H1 (cell line): ENCODE data around the gene RNFT2. TPM values are rescaled to one million over a fixed set of nuclear protein-coding genes. Genes with fewer than 3 reads are reported as not detected.

ENCODE experiments used
- CTCF ChIA-PET: fragments of 300-600 bp; sonication (Branson Sonifier 250); formaldehyde crosslinking; loops from one replicate; lab custom pipeline; 2021; ENCODE audit not compliant: partially characterized antibody; lab: Charles Lee
- POLR2A ChIA-PET: fragments of 300-600 bp; sonication (Branson Sonifier 250); formaldehyde crosslinking; loops from one replicate; lab custom pipeline; 2021; ENCODE audit warnings: inconsistent platforms; ENCODE audit not compliant: partially characterized antibody; lab: Charles Lee
- DNase-seq, 2 experiments: peaks; one replicate each; pipeline versions ENCODE4 v3.0.0 to v3.0.0-alpha.2; 2010 to 2022; ENCODE audit warnings: low spot score in 2 of 2, low read depth in 1 of 2, mixed read lengths in 1 of 2
- FAIRE-seq: peaks from 2 replicates; lab custom pipeline; 2011; peaks lifted over from hg19 to GRCh38; lab: Jason Lieb, UNC
- H2AFZ ChIP-seq: 2 replicates; pipeline ENCODE4 v1.8.1; 2012; ENCODE audit warnings: low read length, inconsistent platforms
- H2AK5ac ChIP-seq: 2 replicates; pipeline ENCODE4 v1.6.1; 2013; ENCODE audit warnings: low read depth, low read length
- H2BK120ac ChIP-seq: replicated peaks from 2 replicates; pipeline ENCODE3; 2013; ENCODE audit warnings: low read depth, low read length, inconsistent platforms
- H2BK12ac ChIP-seq: 2 replicates; pipeline ENCODE4 v1.6.1; 2013; ENCODE audit warnings: low read depth, low read length
- H2BK15ac ChIP-seq: 2 replicates; pipeline ENCODE4 v1.6.1; 2013; ENCODE audit warnings: low read length
- H2BK20ac ChIP-seq: 2 replicates; pipeline ENCODE4 v1.6.1; 2013; ENCODE audit warnings: low read length
- H2BK5ac ChIP-seq: 2 replicates; pipeline ENCODE4 v1.6.1; 2013; ENCODE audit warnings: low read depth, low read length
- H3K14ac ChIP-seq: 2 replicates; pipeline ENCODE4 v1.6.1; 2013; ENCODE audit warnings: inconsistent platforms; ENCODE audit not compliant: insufficient read length
- H3K18ac ChIP-seq: 2 replicates; pipeline ENCODE4 v1.6.1; 2013; ENCODE audit warnings: low read length; ENCODE audit errors: extremely low read depth
- H3K23ac ChIP-seq: 2 replicates; pipeline ENCODE4 v1.6.1; 2013; ENCODE audit warnings: inconsistent platforms; ENCODE audit not compliant: insufficient read length
- H3K23me2 ChIP-seq: 2 replicates; pipeline ENCODE4 v1.6.1; 2013; ENCODE audit warnings: low read depth, low read length
- H3K27ac ChIP-seq: 2 replicates; pipeline ENCODE4 v1.6.1; 2011; ENCODE audit warnings: low read depth, low read length, inconsistent platforms
- H3K27me3 ChIP-seq, 4 experiments: replicated peaks in 1 of 4; 1 replicate in 1 of 4; 2 replicates in 3 of 4; pipeline versions ENCODE4 v1.6.1 to v1.8.1; 2011 to 2013; ENCODE audit warnings: low read length in 3 of 4, mild to moderate bottlenecking in 3 of 4, inconsistent platforms in 2 of 4, mixed read lengths in 2 of 4, moderate library complexity in 1 of 4; ENCODE audit not compliant: control insufficient read depth in 3 of 4, insufficient read depth in 3 of 4; ENCODE audit errors: extremely low read depth in 1 of 4
- H3K36me3 ChIP-seq, 4 experiments: 2 replicates each; pipeline versions ENCODE4 v1.6.1 to v1.8.1; 2011 to 2013; ENCODE audit warnings: mild to moderate bottlenecking in 4 of 4, low read length in 3 of 4, moderate library complexity in 2 of 4, control low read depth in 1 of 4, inconsistent platforms in 1 of 4; ENCODE audit not compliant: insufficient read depth in 4 of 4, control insufficient read depth in 2 of 4
- H3K4ac ChIP-seq: replicated peaks from 2 replicates; pipeline ENCODE3; 2013; ENCODE audit warnings: low read length, low read depth, mixed read lengths, inconsistent platforms; ENCODE audit not compliant: insufficient read length
- H3K4me1 ChIP-seq, 4 experiments: replicated peaks in 1 of 4; 1 replicate in 1 of 4; 2 replicates in 3 of 4; pipeline versions ENCODE4 v1.6.1 to v1.8.1; 2011 to 2013; ENCODE audit warnings: low read length in 3 of 4, inconsistent platforms in 2 of 4, mixed read lengths in 1 of 4; ENCODE audit not compliant: insufficient read depth in 4 of 4, control insufficient read depth in 3 of 4
- H3K4me2 ChIP-seq, 2 experiments: 2 replicates each; pipeline versions ENCODE4 v1.6.1 to v1.8.1; 2011 to 2013; ENCODE audit warnings: low read depth in 2 of 2, low read length in 2 of 2, control low read depth in 1 of 2, inconsistent platforms in 1 of 2, mild to moderate bottlenecking in 1 of 2; ENCODE audit not compliant: insufficient read depth in 1 of 2
- H3K4me3 ChIP-seq, 4 experiments: fragments of 200-600, 300-600 bp in 1 of 4; sonication (generic), shearing (Covaris generic), sonication (Bioruptor Twin) in 1 of 4; 2 replicates each; pipeline versions ENCODE4 v1.5.1 to v1.8.1; 2011 to 2016; ENCODE audit warnings: low read length in 4 of 4, low read depth in 3 of 4, control low read depth in 2 of 4, inconsistent platforms in 2 of 4, mild to moderate bottlenecking in 2 of 4, mixed read lengths in 1 of 4, moderate library complexity in 1 of 4; ENCODE audit not compliant: insufficient read depth in 2 of 4; ENCODE audit errors: extremely low read depth in 1 of 4
- H3K56ac ChIP-seq: replicated peaks from 2 replicates; pipeline ENCODE3; 2013; ENCODE audit warnings: low read depth, mild to moderate bottlenecking, mixed read lengths, low read length, inconsistent platforms; ENCODE audit not compliant: insufficient read length
- H3K79me1 ChIP-seq: 2 replicates; pipeline ENCODE4 v1.6.1; 2013; ENCODE audit warnings: low read depth, low read length, control low read depth
- H3K79me2 ChIP-seq, 2 experiments: 2 replicates each; pipeline versions ENCODE4 v1.6.1 to v1.8.1; 2012 to 2013; ENCODE audit warnings: low read length in 2 of 2, mild to moderate bottlenecking in 2 of 2, inconsistent platforms in 1 of 2; ENCODE audit not compliant: insufficient read depth in 2 of 2, control insufficient read depth in 1 of 2
- H3K9ac ChIP-seq, 4 experiments: replicated peaks in 1 of 4; 1 replicate in 1 of 4; 2 replicates in 3 of 4; pipeline versions ENCODE4 v1.6.1 to v1.8.1; 2011 to 2013; ENCODE audit warnings: low read depth in 3 of 4, low read length in 3 of 4, control low read depth in 2 of 4, mild to moderate bottlenecking in 2 of 4, moderate library complexity in 2 of 4, inconsistent platforms in 1 of 4; ENCODE audit errors: extremely low read depth in 1 of 4
- H3K9me3 ChIP-seq, 2 experiments: 2 replicates each; pipeline versions ENCODE4 v1.6.1 to v1.8.1; 2012 to 2013; ENCODE audit warnings: mild to moderate bottlenecking in 2 of 2, moderate library complexity in 2 of 2, control low read depth in 1 of 2, inconsistent platforms in 1 of 2, low read depth in 1 of 2, low read length in 1 of 2, mixed read lengths in 1 of 2; ENCODE audit not compliant: insufficient read depth in 2 of 2
- H4K20me1 ChIP-seq, 2 experiments: replicated peaks in 1 of 2; 2 replicates each; pipeline versions ENCODE3 to v1.8.1; 2011 to 2013; ENCODE audit warnings: inconsistent platforms in 2 of 2, low read length in 2 of 2, mild to moderate bottlenecking in 1 of 2; ENCODE audit not compliant: insufficient read depth in 2 of 2, control insufficient read depth in 1 of 2
- H4K5ac ChIP-seq: 2 replicates; pipeline ENCODE4 v1.6.1; 2013; ENCODE audit warnings: low read length, low read depth, mixed read lengths, inconsistent platforms; ENCODE audit not compliant: insufficient read length
- H4K8ac ChIP-seq: 2 replicates; pipeline ENCODE4 v1.8.0; 2013; ENCODE audit warnings: mild to moderate bottlenecking, moderate library complexity, low read length, inconsistent platforms; ENCODE audit not compliant: insufficient read depth; ENCODE audit errors: extremely low read depth
- H4K91ac ChIP-seq: replicated peaks from 2 replicates; pipeline ENCODE3; 2013; ENCODE audit warnings: low read length, mixed read lengths, inconsistent platforms; ENCODE audit not compliant: insufficient read length
- CHD2 ChIP-seq: IDR thresholded peaks from 2 replicates; pipeline ENCODE4 v1.6.1; 2012; ENCODE audit warnings: low read length, improper control_type of control experiment
- EGR1 ChIP-seq: IDR thresholded peaks from 2 replicates; pipeline ENCODE4 v1.6.1; 2011; ENCODE audit warnings: low read depth, low read length, borderline replicate concordance
- RBBP5 ChIP-seq: IDR thresholded peaks from 2 replicates; pipeline ENCODE4 v1.7.1; 2012; ENCODE audit warnings: low read depth, mild to moderate bottlenecking, inconsistent platforms, low read length, moderate library complexity, borderline replicate concordance
- RNF2 ChIP-seq: fragments of 200-900, 300-1000 bp; sonication (generic); IDR thresholded peaks from 2 replicates; pipeline ENCODE4 v1.7.1; 2016; ENCODE audit warnings: borderline replicate concordance, low read depth, mild to moderate bottlenecking, antibody characterized with exemption, low read length; ENCODE audit not compliant: poor library complexity, severe bottlenecking; ENCODE audit errors: missing control alignments
- WGBS, 2 experiments: shearing (Covaris generic) in 1 of 2; methylation state at CpG; one replicate each; pipeline versions ENCODE4 v1.1.6 to v1.1.7; 2013 to 2015; ENCODE audit warnings: low lambda C conversion rate in 2 of 2, mixed read lengths in 2 of 2, inconsistent platforms in 1 of 2, low coverage in 1 of 2, missing lambda C conversion rate in 1 of 2; ENCODE audit not compliant: insufficient replicate concordance in 2 of 2, insufficient coverage in 1 of 2, insufficient read length in 1 of 2; ENCODE audit errors: extremely low coverage in 1 of 2, missing lambda C conversion rate in 1 of 2; 5-methylcytosine and 5-hydroxymethylcytosine counted together
- polyA plus RNA-seq, 7 experiments: library from polyadenylated mRNA; depleted of rRNA in 3 of 7; stranded (reverse) in 5 of 7; unstranded in 2 of 7; fragments of >200 nt in 5 of 7; fragments of 200-250 nt in 2 of 7; gene quantifications; 1 replicate in 5 of 7; 2 replicates in 1 of 7; 4 replicates in 1 of 7; pipeline versions ENCODE4 v1.2.1 to v1.2.3, GENCODE V29; 2011 to 2013; ENCODE audit warnings: missing spikeins in 2 of 7, mixed read lengths in 2 of 7
- total RNA-seq: library from RNA; stranded (reverse); fragmentation: NEBNext Ultra II Directional; extraction: Animal tissue kit (Norgen Biotek cat#: 25700); gene quantifications from 2 replicates; pipeline ENCODE4 v1.2.1, GENCODE V29; 2021
- TF ChIP-seq, protein P1 (sequence below), 3 experiments: IDR thresholded peaks; 1 replicate in 2 of 3; 2 replicates in 1 of 3; pipeline versions ENCODE4 v1.5.1 to v1.6.1; 2011; ENCODE audit warnings: low read length in 3 of 3, mild to moderate bottlenecking in 3 of 3, inconsistent platforms in 2 of 3, low read depth in 1 of 3, moderate library complexity in 1 of 3; ENCODE audit not compliant: insufficient read depth in 1 of 3; ENCODE audit errors: control extremely low read depth in 1 of 3

The RNFT2 gene
- total and polyA plus RNA-seq, 2 of the 8 experiments (the other 6 are each of a cell fraction or from before 2014, with no cell fraction given) = 14.2 to 33.1 TPM

DNA sequence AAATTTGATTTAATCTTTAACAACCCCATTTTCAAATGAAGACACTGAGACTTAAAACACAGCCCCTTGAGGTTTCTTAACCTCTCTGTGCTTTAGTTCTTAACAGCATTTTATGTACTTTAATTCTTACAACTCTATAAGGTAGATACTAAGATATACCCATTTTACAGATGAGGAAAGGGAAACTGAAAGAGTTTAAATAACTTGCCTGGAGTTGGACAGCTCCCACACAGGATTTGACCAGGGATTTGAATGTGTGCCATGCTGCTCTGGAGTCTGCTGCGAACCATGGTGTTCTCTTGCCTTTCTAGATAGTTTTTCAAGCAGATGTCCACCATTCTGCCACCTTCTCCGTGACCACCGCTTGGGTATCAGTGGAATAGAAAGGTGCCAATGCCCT, 28.2 kb downstream of the RNFT2 start:
- TF ChIP-seq, protein P1, sequence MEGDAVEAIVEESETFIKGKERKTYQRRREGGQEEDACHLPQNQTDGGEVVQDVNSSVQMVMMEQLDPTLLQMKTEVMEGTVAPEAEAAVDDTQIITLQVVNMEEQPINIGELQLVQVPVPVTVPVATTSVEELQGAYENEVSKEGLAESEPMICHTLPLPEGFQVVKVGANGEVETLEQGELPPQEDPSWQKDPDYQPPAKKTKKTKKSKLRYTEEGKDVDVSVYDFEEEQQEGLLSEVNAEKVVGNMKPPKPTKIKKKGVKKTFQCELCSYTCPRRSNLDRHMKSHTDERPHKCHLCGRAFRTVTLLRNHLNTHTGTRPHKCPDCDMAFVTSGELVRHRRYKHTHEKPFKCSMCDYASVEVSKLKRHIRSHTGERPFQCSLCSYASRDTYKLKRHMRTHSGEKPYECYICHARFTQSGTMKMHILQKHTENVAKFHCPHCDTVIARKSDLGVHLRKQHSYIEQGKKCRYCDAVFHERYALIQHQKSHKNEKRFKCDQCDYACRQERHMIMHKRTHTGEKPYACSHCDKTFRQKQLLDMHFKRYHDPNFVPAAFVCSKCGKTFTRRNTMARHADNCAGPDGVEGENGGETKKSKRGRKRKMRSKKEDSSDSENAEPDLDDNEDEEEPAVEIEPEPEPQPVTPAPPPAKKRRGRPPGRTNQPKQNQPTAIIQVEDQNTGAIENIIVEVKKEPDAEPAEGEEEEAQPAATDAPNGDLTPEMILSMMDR (IDR thresholded peaks at IDR 0.05; ENCODE audit: control extremely low read depth in 1 of 3, insufficient read depth in 1 of 3, low read depth in 1 of 3, low read length in 3 of 3) = no peak
- TF ChIP-seq EGR1 (no peak), RBBP5 (no peak), RNF2 (no peak), CHD2 (no peak)
- TF ChIP-seq, all 59 proteins: peak for 0
- ChIA-PET CTCF (interaction anchor here (0.7 to 2.0 kb wide), 3 partner anchors 10 to 107 kb away, joined by 3 to 8 read pairs (median 3); no protein-coding TSS in a partner anchor), POLR2A (no interaction called here)
- Histone ChIP-seq H4K91ac (no peak overlapping the region), H3K23ac (no peak overlapping the region), H2AFZ (no peak overlapping the region), H3K18ac (no peak overlapping the region), H3K56ac (no peak overlapping the region), H3K4me2 (no peak overlapping the region), H4K5ac (no peak overlapping the region), H3K27ac (no peak overlapping the region), H3K9me3 (no peaks in the 10 kb centered on the region), H3K4ac (no peak overlapping the region), H2BK20ac (no peak overlapping the region), H3K14ac (no peak overlapping the region), H3K27me3 (no peaks in the 10 kb centered on the region), H3K79me1 (peaks cover 3% of the 10 kb centered on the region; the same call in 1 of the 2 replicates), H4K8ac (no peak overlapping the region), H3K36me3 (peaks cover 2 to 10% (median 3%) of the 10 kb centered on the region in 4 experiments; a peak in 6 of 8 replicates), H2AK5ac (no peak overlapping the region), H3K23me2 (no peaks in the 10 kb centered on the region), H4K20me1 (no peaks in the 10 kb centered on the region), H3K79me2 (no peaks in the 10 kb centered on the region), H3K4me3 (no peak overlapping the region), H2BK15ac (no peak overlapping the region), H2BK120ac (no peak overlapping the region), H2BK5ac (no peak overlapping the region), H3K9ac (no peak overlapping the region), H3K4me1 (no peaks in the 10 kb centered on the region), H2BK12ac (no peak overlapping the region)
- DNase-seq = no peak
- WGBS, 2 experiments = 98% methylated on average over 3 of the region's 3 CpGs; no CpG with 5 or more reads in 1 of the 2 experiments
- FAIRE-seq = no peak
